HG03097 (cell line): ENCODE measurements around the gene MAP2K2.

Experiments used
- ATAC-seq: cut with Tn5 transposase; IDR thresholded peaks from one replicate; pipeline ENCODE4 v1.9.1; 2021; ENCODE audit not compliant: unreplicated experiment, low FRiP score

Gene MAP2K2

GRCh38 chr19:4062419-4063368 lies 61.2 kb downstream of the MAP2K2 start:
- no peak for ATAC-seq

DNA sequence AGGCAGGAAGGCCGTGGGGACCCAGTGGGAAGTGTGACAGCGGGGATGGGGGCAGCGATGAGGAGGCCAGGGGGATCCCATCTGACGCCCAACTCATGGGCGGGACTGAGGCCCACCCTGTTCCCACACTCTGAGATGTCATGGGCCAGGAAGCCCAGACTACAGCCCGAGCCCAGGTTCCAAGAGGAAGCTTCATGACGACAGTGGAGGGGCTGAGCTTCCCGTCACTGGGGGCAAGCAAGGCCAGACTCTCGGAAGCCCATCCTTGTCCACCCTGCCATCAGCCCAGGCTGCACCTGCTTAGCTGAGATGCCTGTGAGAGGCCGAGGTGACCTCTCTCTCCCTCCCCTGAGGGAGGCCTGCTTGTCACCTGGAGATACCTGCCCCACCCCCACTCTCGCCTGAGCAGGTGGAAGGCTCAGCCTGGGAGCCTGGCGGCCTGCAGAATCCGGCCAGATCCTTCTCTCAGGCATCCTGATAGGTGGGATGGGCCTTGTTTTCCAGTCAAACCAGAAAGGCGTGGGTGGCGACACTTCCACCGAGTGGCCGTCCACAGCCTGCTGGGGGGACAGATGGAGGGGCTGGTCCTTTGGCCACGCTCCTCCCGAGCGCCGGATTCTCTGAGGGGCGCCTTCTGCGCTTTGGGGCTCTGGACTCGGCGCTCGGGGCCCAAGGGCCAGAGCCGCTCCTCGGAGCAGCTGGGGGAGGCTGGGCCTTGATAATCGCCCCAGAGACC lies 62.1 kb downstream of the MAP2K2 start:
- no peak for ATAC-seq

DNA sequence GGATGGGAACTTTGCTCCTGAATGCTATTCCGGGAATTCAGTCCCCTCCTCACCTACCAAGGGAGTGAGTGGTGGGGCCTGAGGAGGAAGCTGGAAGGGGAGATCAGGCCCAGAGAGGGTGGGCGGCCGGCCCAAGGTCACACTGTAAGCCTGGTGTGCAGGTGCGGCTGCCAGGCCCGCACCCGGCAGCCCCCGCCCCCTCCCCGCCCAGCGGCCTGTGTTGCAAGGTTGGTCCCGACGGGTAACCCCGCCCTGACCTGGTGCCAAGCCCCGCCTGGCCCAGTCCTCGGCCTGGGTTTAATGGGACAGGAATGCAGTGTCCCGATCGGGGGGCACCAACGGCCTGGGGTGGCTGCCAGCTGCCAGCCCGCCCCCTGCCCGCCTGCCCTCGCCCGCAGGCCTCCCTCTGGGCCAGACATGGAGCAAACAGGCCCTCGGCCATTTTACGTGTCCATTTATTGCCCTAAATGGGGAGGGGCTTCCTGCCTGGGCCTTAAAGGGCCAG lies 62.7 kb downstream of the MAP2K2 start:
- no peak for ATAC-seq

GRCh38 chr19:4060621-4061177 lies 63.2 kb downstream of the MAP2K2 start:
- ATAC-seq: no peak

- no peak for ATAC-seq
Measured at GRCh38 chr19:4059891-4060620, 63.9 kb downstream of the MAP2K2 start.

- ATAC-seq: no peak
Measured at GRCh38 chr19:4059453-4059871, 64.5 kb downstream of the MAP2K2 start.

DNA sequence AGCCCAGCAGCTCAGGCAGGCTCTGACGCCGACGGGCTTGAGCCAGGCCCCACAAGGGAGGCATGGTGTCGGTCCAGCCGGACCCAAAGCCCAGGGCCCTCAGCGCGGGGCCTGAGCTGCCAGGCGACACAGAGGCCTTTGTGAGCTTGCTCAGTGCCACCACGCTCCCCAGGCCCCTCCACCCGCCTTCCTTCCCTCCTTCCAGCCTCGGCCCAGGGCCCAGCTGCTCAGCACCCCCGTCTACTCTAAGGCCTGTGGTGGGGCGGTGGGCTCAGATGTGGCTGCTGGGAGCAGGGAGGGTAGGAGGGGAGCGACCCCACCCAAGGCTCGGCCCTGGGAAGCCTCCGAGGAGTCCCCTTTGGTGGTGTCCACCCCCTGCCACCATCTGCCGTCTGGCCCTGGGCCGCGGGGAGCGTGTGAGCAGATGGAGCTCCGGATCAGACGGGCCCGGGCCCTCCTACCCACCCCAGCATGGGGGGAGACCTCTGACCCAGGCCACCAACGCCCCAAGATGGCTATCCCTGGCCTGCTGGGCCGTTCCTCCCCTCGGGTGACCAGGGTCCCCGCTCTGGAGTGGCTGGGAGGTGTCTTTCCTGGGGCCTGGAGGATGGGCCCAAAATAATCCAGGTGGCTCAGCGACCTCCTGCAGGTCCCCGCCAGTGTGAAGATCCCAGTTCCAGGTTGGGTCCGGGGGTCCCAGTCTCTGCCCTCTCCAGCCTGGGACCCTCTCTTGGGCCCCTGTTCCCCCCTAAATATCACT lies 65.0 kb downstream of the MAP2K2 start:
- ATAC-seq: no peak

- ATAC-seq: no peak
Measured at GRCh38 chr19:4057931-4058692, 65.8 kb downstream of the MAP2K2 start.

GRCh38 chr19:4055209-4055552 lies 68.7 kb downstream of the MAP2K2 start:
- ATAC-seq: no peak

DNA sequence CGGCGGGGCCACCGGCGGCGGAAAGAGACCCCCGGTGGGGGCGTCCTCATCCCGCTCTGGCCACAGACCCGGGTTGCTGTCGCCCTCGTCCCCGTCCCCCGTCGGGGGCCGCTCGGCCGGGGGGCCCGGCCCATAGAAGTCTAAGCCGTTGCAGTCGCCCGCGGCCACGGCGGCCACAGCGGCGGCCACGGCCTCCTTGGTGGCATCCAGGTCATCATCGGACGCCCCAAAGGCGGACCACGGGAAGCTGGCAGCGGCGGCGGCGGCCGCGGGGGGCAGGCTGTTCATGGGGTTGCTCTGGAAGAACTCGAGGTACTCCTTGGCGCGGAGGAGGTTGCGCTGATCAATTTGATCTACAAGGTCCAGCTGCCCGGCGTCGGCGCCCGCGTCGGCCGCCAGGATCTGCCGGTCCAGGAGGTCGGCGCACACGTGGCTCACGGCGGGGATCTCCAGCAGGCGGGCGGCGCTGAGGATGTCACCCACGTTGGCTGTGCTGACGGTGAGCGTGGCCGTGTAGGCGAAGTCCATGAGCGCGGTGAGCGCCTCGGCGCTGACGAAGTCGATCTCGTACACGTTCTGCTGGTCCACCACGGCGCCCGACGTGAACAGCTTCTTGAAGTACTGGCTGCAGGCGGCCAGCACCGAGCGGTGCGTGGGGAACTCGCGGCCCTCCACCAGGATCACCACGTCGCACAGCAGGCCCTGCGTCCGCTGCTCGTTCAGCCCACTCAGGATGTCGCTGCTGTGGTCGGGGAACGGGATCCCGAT lies 69.3 kb downstream of the MAP2K2 start:
- ATAC-seq: no peak

- no peak for ATAC-seq
Measured at GRCh38 chr19:4053423-4054324, 70.2 kb downstream of the MAP2K2 start.

DNA sequence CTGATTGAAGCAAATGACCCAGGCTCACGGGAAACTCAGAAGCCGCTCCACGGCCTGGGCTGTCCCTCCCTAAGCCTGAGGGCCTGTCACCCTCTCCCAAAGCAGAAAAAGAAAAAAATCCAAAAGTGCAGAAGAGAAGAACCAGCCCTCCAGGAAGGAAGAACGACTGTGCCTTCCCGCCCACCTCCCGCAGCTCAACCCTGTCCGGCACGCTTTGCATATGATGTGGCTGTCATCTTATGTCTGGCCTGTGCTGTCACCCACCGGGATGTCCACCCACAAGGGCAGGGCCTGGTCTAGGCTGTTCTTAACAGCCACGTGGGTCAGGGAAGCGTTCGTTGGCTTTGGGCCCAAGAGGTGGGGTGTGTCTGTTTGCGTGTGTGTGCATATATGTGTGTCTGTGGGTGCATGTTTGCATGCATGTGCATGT lies 70.9 kb downstream of the MAP2K2 start:
- no peak for ATAC-seq

DNA sequence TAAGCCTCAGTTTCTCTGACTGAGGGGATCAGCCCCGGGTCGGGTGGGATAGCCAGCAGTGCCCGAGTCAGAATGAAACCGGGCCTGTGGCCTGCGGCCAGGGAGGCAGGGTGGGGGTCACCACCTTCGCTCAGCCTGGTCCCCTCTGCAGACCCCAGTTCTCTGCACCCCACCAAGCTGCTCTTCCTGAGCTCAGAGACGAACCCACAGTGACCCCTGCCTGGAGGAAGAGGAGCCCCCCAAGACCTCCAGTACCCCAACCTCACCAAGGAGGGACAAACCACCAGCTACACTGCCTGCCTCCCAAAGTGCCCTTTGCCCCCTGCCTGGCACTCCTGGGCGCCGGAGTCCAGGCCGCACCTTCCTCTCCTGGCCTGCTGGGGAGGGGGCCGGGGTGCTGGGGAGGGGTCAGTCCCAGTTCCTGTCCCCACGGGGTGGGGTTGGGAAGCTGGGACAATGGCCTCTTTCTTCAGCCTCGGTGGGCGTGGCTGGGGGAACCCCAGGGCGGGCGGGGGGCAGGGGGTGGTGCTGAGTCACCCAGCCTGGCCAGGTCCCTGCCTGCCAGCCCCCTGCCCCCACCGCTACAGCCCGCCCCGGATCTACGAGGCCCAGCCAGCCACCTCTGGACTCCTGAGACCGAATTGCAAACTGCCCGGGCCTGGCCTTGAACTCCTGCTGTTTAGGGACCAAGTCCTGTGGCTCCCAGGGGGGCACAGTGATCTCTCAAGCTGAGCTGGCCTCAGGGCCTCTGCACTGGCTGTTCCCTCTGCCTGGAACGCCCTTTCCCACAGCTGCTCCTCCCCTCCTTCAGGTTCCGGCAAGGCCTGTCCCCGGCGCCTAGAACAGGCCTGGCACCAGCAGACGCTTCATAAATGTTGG lies 71.6 kb downstream of the MAP2K2 start:
- ATAC-seq: no peak

DNA sequence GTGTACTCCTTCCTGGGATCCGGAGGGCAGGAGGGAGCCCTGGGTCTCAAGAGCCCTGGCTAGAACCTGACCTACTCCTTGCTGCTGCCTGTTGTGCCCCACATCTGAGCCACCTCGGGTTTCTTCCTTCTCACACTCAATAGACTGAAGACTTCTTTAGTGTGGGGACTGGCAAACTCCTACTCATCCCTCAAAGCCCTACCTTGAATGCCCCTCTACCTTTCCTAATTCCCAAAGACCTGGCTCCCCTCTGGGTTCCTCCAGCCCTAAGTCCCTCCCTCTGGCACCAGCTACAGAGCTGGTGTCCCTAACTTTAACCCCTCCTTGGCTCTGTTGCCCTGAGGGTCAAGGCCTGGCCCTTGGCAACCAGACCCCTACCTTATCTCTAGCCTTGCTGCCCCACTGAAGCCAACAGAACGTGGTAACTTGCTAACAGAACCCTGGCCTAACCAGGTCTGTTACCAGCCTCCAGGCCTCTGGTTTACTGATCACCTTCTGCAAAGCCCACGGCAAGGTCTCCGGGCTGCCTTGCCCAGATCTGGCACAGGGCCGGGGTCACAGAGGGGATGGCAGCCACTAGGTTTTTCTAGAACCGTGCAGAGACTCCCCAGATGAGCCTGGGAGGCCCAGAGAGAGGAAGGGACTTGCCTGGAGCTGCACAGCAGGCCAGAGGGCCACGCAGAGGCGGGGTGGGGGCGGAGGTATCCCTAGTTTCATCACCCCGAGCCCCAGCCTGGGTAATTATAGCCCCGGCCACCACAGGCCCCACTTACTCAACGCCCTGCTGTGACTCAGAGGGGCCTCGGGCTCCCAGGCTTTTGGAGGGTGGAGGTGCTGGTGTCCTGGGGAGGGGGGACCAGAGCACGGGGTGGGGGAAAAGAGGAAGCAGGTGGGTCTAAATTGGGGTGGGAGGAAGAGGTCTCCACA lies 72.5 kb downstream of the MAP2K2 start:
- ATAC-seq: no peak

- no peak for ATAC-seq
Measured at GRCh38 chr19:4049432-4049831, 74.5 kb downstream of the MAP2K2 start.
